ENCODE data around the gene MRPL58. TPM values are rescaled to one million over a fixed set of nuclear protein-coding genes. Genes with fewer than 3 reads are reported as not detected.
"Not testable (repeated sequence)": the region's sequence is repeated elsewhere in the genome, so short reads cannot be mapped to it uniquely, and the experiment has no call there.

Gene MRPL58
- total RNA-seq, 1 donor from 2014 or later = 50.6 TPM

DNA sequence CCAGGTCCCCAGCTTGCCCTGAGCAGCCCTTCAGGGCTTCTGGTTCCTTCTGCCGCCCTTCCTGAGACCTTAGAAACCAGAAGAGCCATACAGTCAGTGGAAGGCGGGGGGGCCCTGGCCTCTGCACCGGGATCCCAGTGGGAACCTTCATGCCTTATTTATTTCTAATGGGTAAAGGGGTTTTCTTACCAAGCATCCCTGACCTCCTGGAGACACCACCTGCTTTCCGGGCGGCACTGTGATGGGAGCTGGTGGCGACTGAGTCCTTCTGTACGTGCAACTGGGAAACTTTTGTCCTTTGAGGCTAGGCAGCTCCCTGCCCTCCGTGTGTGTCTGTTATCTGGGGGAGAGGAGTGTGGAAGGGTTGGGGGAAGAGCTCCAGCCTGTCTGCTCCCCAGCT is 7.2 kb upstream of the MRPL58 start:
- Histone ChIP-seq H3K27ac (replicated peaks) (no peak overlapping the region), H3K9me3 (replicated peaks) (no peaks in the 10 kb centered on the region), H3K4me3 (no peak overlapping the region), H3K36me3 (peaks cover 59% of the 10 kb centered on the region), H3K4me1 (no peaks in the 10 kb centered on the region), H3K27me3 (ENCODE audit: low read depth) (no peaks in the 10 kb centered on the region)
- DNase-seq = no peak
- intact Hi-C loops (cut with micrococcal nuclease) = no loop called here
- TF ChIP-seq, protein P1, sequence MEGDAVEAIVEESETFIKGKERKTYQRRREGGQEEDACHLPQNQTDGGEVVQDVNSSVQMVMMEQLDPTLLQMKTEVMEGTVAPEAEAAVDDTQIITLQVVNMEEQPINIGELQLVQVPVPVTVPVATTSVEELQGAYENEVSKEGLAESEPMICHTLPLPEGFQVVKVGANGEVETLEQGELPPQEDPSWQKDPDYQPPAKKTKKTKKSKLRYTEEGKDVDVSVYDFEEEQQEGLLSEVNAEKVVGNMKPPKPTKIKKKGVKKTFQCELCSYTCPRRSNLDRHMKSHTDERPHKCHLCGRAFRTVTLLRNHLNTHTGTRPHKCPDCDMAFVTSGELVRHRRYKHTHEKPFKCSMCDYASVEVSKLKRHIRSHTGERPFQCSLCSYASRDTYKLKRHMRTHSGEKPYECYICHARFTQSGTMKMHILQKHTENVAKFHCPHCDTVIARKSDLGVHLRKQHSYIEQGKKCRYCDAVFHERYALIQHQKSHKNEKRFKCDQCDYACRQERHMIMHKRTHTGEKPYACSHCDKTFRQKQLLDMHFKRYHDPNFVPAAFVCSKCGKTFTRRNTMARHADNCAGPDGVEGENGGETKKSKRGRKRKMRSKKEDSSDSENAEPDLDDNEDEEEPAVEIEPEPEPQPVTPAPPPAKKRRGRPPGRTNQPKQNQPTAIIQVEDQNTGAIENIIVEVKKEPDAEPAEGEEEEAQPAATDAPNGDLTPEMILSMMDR (IDR thresholded peaks at IDR 0.05; ENCODE audit: borderline replicate concordance) = no peak

DNA sequence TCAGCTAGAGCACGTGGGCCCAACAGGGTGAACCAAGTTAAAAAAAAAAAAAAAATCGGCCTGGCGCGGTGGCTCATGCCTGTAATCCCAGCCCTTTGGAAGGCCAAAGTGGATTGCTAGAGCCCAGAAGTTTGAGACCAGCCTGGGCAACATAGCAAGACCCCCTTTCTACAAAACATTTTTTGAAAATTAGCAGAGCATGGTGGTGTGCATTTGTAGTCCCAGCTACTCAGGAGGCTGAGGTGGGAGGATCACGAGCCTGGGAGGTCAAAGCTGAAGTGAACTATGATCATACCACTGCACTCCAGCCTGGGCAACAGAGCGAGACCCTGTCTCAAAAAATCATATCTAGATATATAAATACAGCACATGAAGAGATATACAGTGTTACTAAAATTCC is 6.4 kb upstream of the MRPL58 start:
- intact Hi-C loops (cut with micrococcal nuclease); H3K4me3 ChIP-seq; H3K4me1 ChIP-seq; H3K27me3 ChIP-seq (ENCODE audit: low read depth); DNase-seq; H3K9me3 ChIP-seq (replicated peaks); H3K27ac ChIP-seq (replicated peaks): not testable (repeated sequence)
- H3K36me3 ChIP-seq = peaks cover 53% of the 10 kb centered on the region

DNA sequence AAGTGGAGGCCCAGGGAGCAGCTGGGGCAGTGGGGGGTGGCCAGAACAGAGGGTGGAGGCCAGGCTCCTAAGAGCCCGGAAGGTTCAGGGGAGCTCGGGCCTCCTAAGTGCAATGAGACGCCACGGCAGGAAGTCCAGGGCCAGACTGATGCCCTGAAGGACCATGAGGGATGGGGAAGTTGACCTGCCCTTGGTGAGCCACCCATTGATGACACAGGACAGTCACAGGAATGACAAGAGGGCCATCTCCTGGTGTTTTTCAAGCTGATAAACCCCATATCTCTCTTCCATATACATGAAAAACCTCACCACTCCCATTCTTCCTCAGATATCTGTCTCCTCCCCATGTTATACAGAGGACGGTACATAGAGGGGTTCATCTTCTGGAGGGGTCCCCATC is 5.8 kb upstream of the MRPL58 start:
- no peak overlapping the region for H3K4me3 ChIP-seq
- TF ChIP-seq, protein P1 (IDR thresholded peaks at IDR 0.05; ENCODE audit: borderline replicate concordance) = no peak
- H3K9me3 ChIP-seq (replicated peaks) = no peaks in the 10 kb centered on the region
- peaks cover 47% of the 10 kb centered on the region for H3K36me3 ChIP-seq
- no peak for DNase-seq
- no peak overlapping the region for H3K27ac ChIP-seq (replicated peaks)
- peaks cover 11% of the 10 kb centered on the region for H3K4me1 ChIP-seq
- H3K27me3 ChIP-seq (ENCODE audit: low read depth) = no peaks in the 10 kb centered on the region
- intact Hi-C loops (cut with micrococcal nuclease) = no loop called here

DNA sequence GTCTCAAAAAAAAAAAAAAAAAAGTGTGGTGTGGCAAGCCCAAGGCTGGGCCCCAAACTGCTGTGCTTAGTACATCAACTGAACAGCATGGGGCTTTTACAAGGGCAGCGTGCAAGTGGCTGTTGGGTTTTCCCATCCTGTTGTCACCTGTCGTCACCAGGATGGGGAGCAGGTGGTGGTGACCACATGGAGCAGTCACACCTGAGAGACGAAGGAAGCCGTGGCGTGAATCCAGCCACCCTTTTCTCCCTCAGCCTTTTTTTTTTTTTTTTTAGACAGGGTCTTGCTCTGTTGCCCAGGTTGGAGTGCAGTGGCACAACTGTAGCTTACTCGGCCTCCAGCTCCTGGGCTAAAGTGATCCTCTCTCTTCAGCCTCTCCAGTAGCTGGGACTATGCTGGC is 4.1 kb upstream of the MRPL58 start:
- Histone ChIP-seq H3K9me3 (replicated peaks) (no peaks in the 10 kb centered on the region), H3K4me3 (no peak overlapping the region), H3K27ac (replicated peaks) (no peak overlapping the region), H3K27me3 (ENCODE audit: low read depth) (no peaks in the 10 kb centered on the region), H3K4me1 (peaks cover 27% of the 10 kb centered on the region), H3K36me3 (peaks cover 30% of the 10 kb centered on the region)
- TF ChIP-seq, protein P1 (IDR thresholded peaks at IDR 0.05; ENCODE audit: borderline replicate concordance) = no peak
- no peak for DNase-seq
- intact Hi-C loops (cut with micrococcal nuclease) = no loop called here

DNA sequence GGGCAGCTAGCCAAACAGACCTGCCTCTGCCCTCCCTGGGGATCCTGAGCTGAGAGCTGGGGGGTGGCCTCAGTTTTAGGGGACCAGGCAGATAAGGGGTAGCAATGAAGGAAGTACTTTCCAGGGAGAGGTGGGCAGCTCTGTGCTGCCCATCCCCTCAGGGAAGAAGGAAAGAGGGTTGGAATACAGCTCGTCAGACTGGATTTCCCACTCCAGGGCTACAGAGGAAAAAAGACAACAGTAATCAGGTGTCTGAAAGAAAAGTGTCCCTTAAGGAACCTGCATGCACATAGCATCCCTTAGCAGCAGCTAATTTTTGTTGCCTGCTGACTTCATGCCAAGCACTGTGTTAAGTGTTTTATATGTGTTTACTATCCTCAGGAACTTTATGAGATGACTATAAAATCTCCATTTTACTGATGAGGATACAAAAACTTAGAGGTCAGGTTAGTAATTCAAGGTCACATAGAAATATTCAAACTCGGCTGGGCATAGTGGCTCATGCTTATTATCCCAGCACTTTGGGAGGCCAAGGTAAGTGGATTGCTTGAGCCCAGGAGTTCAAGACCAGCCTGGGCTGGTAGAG is 3.2 kb upstream of the MRPL58 start:
- H3K9me3 ChIP-seq (replicated peaks) = no peaks in the 10 kb centered on the region
- H3K27ac ChIP-seq (replicated peaks) = no peak overlapping the region
- H3K4me3 ChIP-seq = no peak overlapping the region
- peaks cover 21% of the 10 kb centered on the region for H3K36me3 ChIP-seq
- H3K27me3 ChIP-seq (ENCODE audit: low read depth) = no peaks in the 10 kb centered on the region
- peaks cover 34% of the 10 kb centered on the region for H3K4me1 ChIP-seq
- no peak for DNase-seq
- TF ChIP-seq, protein P1 (IDR thresholded peaks at IDR 0.05; ENCODE audit: borderline replicate concordance) = no peak
- intact Hi-C loops (cut with micrococcal nuclease) = no loop called here

DNA sequence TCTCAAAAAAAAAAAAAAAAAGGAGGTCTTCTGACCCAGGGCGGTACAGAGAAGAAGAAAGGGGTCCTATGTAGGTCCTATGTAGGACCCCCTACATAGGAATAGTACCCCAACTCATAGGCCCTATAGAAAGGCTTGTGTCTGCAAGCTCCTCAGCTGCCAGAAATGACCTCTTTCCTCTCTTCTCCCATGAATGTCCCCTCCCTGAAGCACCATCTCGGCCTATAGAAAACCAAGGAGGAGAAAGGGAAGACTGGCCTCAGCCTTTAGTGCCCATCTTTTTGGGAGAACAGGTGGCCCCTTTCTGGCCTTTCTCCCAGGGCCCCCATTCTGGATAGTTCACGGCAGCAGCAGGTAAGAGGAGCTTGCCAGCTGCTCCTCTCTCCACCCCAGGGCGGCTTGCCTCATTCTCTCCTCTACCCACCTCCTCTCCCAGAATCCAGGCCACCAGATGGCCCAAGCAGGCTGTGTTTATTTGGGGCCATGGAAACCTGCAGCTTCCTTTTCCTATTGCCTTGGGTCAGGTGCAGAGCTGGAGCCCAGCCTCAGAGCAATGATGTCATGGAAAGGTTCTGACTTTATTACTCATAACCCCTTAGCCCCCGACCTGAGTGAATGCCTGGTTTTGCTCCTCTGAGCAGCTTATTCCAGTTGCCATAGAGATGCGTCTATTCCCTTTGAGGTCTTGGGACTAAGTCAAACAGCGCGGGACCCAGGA is 1.6 kb upstream of the MRPL58 start:
- peaks cover 34% of the 10 kb centered on the region for H3K4me1 ChIP-seq
- no peaks in the 10 kb centered on the region for H3K9me3 ChIP-seq (replicated peaks)
- peak overlapping the region; percentile 87 for H3K4me3 ChIP-seq
- H3K27ac ChIP-seq (replicated peaks) = peak overlapping the region; percentile 95
- TF ChIP-seq, protein P1 (IDR thresholded peaks at IDR 0.05; ENCODE audit: borderline replicate concordance) = no peak
- intact Hi-C loops (cut with micrococcal nuclease) = no loop called here
- peaks cover 5% of the 10 kb centered on the region for H3K36me3 ChIP-seq
- no peaks in the 10 kb centered on the region for H3K27me3 ChIP-seq (ENCODE audit: low read depth)
- DNase-seq = peak; percentile 54

Data from left ventricle myocardium inferior (tissue), 1 donor.